ENCODE results near the gene VAPB.

VAPB gene

GRCh38 chr20:58435237-58435636 lies 46.2 kb downstream of the VAPB start:
- DNase-seq (ENCODE audit: low read depth), result no peak

- no peak for DNase-seq (ENCODE audit: low read depth)
Observed at GRCh38 chr20:58436868-58437645, 48.0 kb downstream of the VAPB start.

GRCh38 chr20:58438970-58439808 lies 50.2 kb downstream of the VAPB start:
- no peak for DNase-seq (ENCODE audit: low read depth)

- DNase-seq (ENCODE audit: low read depth), result no peak
Observed at GRCh38 chr20:58440021-58440767, 51.2 kb downstream of the VAPB start.

- DNase-seq (ENCODE audit: low read depth), result no peak
Observed at GRCh38 chr20:58441723-58442122, 52.7 kb downstream of the VAPB start.

GRCh38 chr20:58444746-58445255 lies 55.8 kb downstream of the VAPB start:
- DNase-seq (ENCODE audit: low read depth), result no peak

- no peak for DNase-seq (ENCODE audit: low read depth)
Observed at GRCh38 chr20:58446264-58446959, 57.4 kb downstream of the VAPB start.

GRCh38 chr20:58446960-58447265 lies 57.9 kb downstream of the VAPB start:
- DNase-seq (ENCODE audit: low read depth), result no peak

- peak; percentile 5 for DNase-seq (ENCODE audit: low read depth)
Observed at GRCh38 chr20:58447511-58448391, 58.7 kb downstream of the VAPB start.

- no peak for DNase-seq (ENCODE audit: low read depth)
Observed at GRCh38 chr20:58448958-58449357, 59.9 kb downstream of the VAPB start.

GRCh38 chr20:58449681-58450221 lies 60.7 kb downstream of the VAPB start:
- no peak for DNase-seq (ENCODE audit: low read depth)

GRCh38 chr20:58450254-58450653 lies 61.2 kb downstream of the VAPB start:
- no peak for DNase-seq (ENCODE audit: low read depth)

- no peak for DNase-seq (ENCODE audit: low read depth)
Observed at GRCh38 chr20:58452667-58453255, 63.7 kb downstream of the VAPB start.

GRCh38 chr20:58453391-58453790 lies 64.4 kb downstream of the VAPB start:
- DNase-seq (ENCODE audit: low read depth), result no peak

- DNase-seq (ENCODE audit: low read depth), result no peak
Observed at GRCh38 chr20:58454460-58454859, 65.4 kb downstream of the VAPB start.

GRCh38 chr20:58457083-58457695 lies 68.2 kb downstream of the VAPB start:
- no peak for DNase-seq (ENCODE audit: low read depth)

GRCh38 chr20:58458342-58459057 lies 69.5 kb downstream of the VAPB start:
- no peak for DNase-seq (ENCODE audit: low read depth)

- DNase-seq (ENCODE audit: low read depth), result no peak
Observed at GRCh38 chr20:58459058-58459750, 70.2 kb downstream of the VAPB start.

Measured in stimulated activated CD8-positive, alpha-beta memory T cell treated with anti-CD3 and anti-CD28 coated beads, Interleukin-15, amount 100 ng/mL, for 1 hour (primary cell).